ENCODE data around the gene FANCC. TPM values are rescaled to one million over a fixed set of nuclear protein-coding genes. Genes with fewer than 3 reads are reported as not detected.
"Not testable (repeated sequence)": the region's sequence is repeated elsewhere in the genome, so short reads cannot be mapped to it uniquely, and the experiment has no call there.

The FANCC gene
- total RNA-seq, 1 donor from 2014 or later, result 35.4 TPM

DNA sequence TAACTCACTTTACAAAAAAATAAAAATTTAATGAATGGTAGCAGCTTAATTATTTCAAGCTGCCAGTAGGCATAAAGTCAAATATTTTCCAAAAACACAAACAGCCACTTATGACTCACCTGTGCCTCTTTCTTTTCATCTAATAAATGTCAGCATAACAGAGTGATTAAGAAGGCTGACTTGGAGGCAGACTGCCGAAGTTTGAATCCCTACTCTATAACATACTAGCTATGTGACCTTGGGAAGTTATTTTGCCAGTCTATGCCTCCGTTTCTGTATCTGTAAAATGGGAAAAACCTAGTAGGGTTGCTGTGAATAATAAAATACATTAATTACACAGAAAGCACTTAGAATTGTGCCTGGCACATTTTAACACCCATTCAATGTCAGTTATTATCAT is 33.8 kb downstream of the FANCC start:
- no peak for DNase-seq (ENCODE audit: low spot score)

DNA sequence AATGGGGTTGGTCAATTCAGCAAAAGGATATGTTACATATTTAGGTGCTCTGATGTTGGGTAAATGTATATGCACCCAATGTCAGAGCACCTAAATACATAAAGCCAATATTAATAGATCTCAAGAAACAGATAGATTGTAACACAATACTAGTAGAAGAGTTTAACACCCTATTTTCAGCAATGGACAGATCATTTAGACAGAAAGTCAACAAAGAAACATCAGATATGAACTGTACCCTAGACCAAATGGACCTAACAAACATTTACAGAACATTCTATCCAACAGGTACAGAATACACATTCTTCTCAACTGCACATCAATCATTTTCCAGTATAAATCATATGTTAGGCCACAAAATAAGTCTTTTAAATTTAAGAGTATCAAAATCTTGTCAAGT is 35.2 kb downstream of the FANCC start:
- DNase-seq (ENCODE audit: low spot score), result no peak

DNA sequence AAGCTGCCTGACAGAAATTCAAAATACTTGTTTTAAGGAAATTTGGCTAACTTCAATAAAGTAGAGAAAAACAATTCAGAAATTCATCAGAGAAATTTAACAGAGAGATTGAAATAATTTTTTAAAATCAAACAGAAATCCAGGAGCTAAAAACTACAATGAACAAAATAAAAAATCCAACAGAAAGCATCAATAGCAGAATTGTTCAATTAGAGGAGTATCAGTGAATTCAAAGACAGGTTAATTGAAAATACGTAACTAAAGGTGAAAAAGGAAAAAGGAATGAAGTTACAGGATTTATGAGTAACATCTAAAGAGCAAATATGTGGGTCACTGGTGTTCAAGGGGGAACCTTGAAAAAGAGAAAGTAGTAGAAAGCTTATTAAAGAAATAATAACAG is 36.8 kb downstream of the FANCC start:
- no peak for DNase-seq (ENCODE audit: low spot score)

GRCh38 chr9:95277509-95277908 is 40.0 kb downstream of the FANCC start:
- no peak for DNase-seq (ENCODE audit: low spot score)

GRCh38 chr9:95276395-95276954 is 41.0 kb downstream of the FANCC start:
- no peak for DNase-seq (ENCODE audit: low spot score)

DNA sequence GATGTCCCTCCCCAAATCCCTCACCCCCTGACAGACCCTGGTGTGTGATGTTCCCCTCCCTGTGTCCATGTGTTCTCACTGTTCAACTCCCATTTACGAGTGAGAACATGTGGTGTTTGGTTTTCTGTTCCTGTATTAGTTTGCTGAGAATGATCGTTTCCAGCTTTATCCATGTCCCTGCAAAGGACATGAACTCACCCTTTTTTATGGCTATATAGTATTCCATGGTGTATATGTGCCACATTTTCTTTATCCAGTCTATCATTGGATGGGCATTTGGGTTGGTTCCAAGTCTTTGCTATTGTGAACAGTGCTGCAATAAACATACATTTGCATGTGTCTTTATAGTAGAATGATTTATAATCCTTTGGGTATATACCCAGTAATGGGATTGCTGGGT is 43.3 kb downstream of the FANCC start:
- not testable (repeated sequence) for DNase-seq (ENCODE audit: low spot score)

DNA sequence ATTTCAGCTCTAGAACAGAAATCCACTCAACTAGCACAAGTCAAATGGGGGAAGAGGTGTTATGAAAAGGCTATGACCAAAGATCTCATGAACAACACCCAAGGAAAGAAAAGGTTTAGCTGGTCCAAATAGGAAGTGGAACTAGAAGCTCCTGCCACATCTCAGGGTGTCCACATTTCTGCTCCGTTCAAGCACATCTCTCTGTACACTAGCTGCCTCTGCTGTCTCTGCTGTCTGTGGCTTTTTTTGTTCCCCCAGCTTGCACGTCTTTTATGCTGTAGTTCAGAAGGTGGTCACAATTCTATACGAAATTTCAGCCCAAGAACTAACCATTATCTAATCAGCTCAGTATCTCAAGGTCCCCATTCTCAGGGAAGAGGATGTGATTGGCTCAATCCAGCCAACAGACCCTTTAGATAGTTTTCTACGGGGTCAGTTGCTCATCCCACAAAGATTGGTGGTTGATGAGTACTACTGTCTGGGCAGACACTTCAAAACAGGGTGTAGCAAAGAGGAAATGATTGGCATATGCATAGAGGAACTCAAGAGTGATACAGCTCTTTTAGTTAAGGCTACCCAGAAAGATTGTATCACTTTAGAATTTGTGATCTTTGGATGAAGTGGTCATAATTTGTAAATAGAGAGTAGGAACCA is 44.0 kb downstream of the FANCC start:
- no peak for DNase-seq (ENCODE audit: low spot score)

GRCh38 chr9:95272830-95273229 is 44.7 kb downstream of the FANCC start:
- no peak for DNase-seq (ENCODE audit: low spot score)

- no peak for DNase-seq (ENCODE audit: low spot score)
Measured at GRCh38 chr9:95270790-95271189, 46.7 kb downstream of the FANCC start.

DNA sequence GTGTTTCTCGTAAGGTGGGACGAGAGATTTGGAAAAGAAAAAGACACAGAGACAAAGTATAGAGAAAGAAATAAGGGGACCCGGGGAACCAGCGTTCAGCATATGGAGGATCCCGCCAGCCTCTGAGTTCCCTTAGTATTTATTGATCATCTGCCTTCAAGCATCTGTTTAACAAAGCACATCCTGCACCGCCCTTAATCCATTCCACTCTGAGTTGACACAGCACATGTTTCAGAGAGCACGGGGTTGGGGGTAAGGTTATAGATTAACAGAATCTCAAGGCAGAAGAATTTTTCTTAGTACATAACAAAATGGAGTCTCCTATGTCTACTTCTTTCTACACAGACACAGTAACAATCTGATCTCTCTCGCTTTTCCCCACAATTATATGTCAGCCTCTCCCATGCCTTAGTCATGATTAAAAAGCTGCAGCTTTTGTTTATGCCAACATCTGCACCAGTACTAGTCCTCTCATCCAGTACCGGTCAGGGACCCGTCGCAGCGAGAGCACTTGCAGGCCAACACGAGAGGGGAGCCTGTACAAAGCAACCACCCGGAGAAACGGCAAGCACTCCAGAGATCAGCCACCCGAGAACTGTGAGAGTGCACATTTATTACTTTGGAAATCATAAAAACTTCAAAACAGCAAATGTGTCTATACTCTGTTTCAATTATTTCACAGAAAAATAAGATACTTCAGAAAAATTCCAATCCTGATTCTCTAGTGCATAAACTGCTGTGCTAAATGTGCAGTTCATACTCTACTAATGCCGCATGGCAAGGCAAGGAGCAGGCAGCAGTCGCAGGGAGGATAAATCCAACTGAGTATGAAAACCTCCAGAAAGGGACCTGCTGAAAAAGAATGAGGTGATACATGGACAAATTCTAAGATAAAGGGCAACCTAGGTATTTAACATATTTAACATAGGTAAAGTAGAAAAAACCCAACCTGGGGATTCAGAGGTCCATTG is 47.4 kb downstream of the FANCC start:
- DNase-seq (ENCODE audit: low spot score), result not testable (repeated sequence)

GRCh38 chr9:95268681-95269080 is 48.8 kb downstream of the FANCC start:
- DNase-seq (ENCODE audit: low spot score), result peak; percentile 41

DNA sequence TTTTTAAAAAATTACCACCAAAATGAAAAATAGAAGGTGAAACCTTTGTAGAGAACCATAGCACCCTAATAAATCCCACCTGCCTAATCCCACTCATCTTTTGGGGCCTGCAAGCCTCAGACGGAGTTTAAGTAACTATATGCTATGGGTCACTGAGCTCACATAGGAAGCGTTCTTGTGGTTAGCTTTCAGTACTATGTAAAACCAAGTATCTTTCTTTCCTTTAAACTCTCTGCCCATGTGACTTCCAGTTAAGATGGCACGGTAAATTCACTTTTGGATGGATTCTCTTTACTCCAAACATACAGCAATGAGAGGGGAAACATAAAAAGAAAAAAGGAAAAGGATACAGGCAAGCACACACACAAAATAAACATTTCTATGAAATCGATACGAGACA is 50.9 kb downstream of the FANCC start:
- DNase-seq (ENCODE audit: low spot score), result no peak

GRCh38 chr9:95265960-95266359 is 51.5 kb downstream of the FANCC start:
- DNase-seq (ENCODE audit: low spot score), result no peak

DNA sequence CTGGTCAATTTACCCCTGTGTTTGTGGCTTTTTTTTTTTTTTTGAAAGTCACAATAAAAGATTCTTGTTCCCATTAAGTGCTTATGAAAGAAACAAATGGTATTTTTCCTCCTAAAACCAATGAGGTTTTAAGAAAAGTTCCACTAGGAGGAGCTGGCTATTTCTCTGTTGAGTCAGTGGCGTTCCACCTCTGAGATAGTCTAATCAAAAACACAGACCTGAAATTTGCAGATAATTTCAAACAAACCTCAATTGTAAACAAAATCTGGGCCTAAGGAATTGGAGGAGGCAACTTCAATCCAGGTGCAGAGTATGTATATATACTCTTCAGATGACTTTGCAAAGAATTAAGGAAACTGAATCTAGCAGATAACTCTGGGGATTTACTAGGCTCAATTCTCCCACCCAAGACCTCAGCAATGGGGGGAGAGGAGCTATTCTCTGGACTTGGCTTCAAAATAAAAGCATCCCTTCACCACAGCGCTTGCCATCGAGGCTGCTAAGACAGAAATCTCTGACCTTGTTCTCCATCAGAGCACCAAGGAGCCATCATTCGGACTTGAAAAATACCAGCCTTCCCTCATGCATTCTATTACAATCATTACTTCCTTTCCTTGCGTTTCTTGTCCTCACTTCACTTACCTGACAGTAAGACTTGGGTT is 52.4 kb downstream of the FANCC start:
- DNase-seq (ENCODE audit: low spot score), result peak; percentile 54

- no peak for DNase-seq (ENCODE audit: low spot score)
Measured at GRCh38 chr9:95261890-95262289, 55.6 kb downstream of the FANCC start.

- no peak for DNase-seq (ENCODE audit: low spot score)
Measured at GRCh38 chr9:95250462-95251221, 66.9 kb downstream of the FANCC start.

GRCh38 chr9:95249986-95250385 is 67.5 kb downstream of the FANCC start:
- no peak for DNase-seq (ENCODE audit: low spot score)

DNA sequence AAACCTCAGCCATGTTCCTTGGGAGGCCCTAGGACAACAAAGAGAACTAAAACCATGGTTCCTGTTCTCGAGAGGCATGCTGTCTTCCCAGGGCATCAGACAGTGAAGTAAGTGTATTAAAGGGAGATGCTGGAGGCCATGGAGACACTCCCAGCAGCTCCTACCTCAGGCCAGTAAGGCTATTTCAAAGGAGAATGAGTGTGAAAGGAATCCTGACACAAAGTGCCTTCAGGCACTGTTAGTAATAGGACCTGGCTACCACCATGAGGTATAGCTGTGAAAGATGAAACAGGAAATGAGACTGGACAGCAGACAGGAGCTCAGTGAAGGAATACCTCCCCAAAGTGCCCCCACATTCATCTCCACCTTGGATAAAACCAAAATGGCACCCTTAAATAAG is 71.0 kb downstream of the FANCC start:
- no peak for DNase-seq (ENCODE audit: low spot score)

DNA sequence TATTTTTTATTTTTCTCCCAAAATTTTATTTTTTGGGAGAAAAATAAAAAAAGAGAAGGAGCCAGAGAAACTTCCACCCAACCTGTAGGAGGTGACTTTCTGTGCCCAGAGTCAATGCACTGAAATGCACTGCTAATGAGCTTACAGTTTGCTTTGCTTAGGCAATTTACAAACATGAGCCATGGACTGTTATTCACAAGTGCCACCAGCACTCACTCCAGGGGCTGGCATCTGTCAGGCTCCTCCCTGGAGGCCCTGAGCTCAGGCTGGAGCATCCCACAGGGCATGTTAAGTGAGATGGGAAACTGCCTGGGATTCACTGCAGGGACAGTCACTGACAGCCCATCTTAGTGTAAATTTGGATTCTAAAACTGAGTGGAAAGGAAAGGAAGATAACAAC is 74.9 kb downstream of the FANCC start:
- DNase-seq (ENCODE audit: low spot score), result no peak

- DNase-seq (ENCODE audit: low spot score), result no peak
Measured at GRCh38 chr9:95239071-95239470, 78.4 kb downstream of the FANCC start.

DNA sequence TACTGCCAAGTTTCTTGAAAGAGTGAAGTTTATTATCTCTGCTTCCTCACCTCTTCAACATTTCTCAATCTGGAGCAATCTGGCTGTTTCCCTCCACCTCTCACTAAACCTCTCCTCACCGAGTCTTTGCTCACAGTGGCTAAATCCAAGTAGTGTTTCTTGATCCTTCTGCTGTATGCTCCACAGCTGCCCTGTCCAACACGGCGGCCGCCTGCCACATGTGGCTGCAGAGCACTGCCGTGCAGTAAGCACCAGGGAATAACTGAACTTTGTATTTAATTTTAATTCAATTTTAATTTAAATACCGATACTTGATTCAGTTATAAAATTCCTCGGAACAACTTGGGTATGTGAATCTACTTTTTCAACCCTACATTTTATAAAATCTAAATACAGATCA is 80.2 kb downstream of the FANCC start:
- DNase-seq (ENCODE audit: low spot score), result no peak
